Germinal center (tissue), 1 donor: Measurements from ENCODE around the gene SEC31B.

ENCODE experiments used
- DNase-seq: peaks from one replicate; pipeline ENCODE4 v3.0.0; 2012; ENCODE audit warnings: mixed read lengths, low spot score

Gene SEC31B

DNA sequence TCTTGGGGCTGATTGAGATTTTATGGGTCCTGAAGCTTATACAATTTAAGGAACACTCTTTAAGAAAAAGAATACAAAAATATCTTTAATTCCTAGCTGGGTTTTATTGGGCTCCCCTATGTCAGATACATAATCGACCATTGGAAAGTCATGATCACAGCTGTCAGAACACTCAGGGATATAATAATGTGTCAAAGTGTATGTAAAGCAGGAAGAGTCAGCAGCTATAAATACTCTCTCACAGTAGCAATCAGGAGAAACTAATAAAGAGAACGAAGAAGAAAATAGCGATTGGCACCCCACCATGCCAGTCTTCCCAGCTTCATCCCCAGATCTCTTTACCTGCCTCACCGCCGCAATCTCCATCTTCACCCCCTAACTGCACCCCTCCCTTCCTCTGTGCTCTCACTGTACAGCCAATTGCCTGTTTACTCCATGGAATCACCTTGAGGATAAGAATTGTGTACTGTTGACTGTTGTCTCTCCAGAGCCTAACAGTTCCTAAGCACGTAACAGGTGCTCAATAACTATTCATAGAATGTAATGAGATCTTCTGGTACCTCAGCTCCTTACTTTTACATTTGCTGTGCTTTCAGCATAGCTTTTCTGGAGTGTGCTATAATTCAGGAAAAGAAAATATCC is 80.9 kb downstream of the SEC31B start:
- DNase-seq, result no peak
